NCI-H1694 (cell line): ENCODE results near the gene MGMT.

Experiments
- DNase-seq: peaks from one replicate; lab custom pipeline; 2025; lab: John Stamatoyannopoulos, UW

MGMT gene

DNA sequence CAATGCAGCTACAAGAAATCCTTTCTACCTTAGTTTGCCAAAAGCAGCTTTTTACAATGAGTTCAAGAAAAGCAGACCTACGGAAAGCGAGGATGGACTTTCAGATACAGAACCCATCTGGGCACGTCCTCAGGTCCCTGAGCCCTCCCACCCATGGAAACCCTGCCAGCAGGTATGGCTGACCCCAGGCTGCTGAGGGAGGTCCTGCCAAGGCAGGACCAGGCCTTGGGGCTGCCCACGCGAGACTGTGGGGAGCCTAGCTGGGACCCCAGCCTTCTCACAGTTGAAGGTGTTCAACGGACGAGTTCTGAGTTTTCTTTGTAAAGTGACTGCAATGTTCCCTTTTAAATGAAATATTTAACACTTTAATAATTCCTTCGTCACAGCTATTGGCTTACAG, 245.0 kb downstream of the MGMT start:
- no peak for DNase-seq

DNA sequence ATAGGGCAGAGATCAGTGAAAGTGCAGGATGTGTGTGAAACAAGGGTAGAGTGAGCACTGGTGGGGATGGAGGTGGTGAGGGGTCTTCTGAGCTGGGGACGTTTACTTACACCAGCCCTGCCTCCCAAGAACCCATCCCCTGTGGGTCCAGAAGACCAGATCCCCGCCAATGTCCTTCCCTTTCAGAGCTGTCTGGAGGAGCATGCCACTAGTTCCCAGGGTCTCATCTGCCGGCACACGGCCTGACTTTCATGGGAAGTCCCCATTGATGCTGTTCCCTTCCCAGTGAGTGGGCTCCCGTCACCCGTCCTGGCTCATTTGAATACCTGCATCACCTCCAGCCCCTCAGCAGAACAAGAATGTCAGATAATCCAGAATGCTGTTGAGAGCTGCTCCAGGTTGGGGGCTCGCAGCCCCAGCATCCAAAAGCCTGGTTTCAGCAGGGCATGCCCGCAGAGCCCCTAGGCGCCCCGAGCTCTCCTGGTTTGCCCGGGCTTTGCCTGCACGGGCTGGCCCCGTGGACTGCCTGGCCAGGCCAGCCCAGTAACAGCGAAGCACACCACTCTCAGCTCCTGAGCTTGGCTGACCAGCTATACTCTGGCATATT, 246.7 kb downstream of the MGMT start:
- DNase-seq: no peak

DNA sequence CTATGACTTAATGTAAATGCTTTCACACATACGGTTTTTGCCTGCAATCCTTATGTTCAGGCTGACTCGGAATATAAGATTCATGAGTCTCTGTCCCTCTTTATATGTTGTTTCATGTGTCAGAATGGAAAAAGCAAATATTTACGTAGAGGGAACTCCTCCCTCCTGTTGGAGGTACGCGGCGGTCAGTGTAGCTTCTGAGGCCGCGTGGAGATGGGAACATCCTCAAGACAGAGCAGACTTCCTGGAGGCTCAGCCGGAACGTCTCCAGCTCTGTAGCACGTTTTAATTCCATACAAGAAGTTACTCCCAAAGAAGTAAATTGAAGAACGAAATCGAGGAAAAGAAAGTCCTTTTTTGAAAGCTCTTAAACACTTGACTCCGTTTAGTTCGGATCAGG, 248.8 kb downstream of the MGMT start:
- no peak for DNase-seq

DNA sequence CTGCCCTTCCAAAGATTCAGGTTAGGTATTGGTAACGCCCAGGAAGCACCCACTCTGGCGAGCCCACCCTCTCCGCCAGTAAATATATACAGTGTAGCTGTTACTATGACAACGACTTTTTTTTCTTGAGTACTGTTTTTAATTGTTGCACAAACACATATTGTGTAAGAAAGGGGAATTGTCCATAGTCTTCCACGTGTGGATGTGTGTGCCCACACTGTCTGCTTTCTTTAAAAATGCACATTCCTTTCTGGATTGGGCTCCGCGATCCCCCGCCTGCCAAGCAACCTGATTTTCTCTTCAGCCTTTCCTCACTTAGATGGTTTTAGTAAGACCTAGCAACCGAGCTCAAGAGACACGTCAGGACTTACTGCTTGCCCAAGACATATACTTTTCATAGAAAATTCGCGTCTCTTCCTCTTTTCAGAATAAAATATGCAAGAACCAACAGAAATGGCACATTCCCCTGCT, 249.2 kb downstream of the MGMT start:
- no peak for DNase-seq

DNA sequence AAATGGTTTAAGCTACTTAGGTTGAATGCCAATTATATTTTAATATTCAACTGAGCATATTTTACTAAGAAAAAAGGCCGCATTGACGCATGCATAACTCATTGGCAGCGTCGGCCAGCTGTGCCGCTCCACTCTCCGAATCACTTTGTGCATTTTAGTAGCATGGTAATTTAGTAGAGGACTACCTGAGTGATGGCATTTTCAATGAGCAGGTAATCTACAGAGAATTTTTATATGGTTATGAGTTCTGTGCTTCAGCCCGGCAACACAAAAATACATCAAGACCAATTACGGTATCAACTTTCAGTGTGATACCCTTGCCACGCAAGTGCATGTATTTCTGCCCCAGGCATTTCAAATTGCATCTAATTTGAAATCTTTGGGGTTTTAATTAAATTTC, 249.8 kb downstream of the MGMT start:
- DNase-seq: no peak

DNA sequence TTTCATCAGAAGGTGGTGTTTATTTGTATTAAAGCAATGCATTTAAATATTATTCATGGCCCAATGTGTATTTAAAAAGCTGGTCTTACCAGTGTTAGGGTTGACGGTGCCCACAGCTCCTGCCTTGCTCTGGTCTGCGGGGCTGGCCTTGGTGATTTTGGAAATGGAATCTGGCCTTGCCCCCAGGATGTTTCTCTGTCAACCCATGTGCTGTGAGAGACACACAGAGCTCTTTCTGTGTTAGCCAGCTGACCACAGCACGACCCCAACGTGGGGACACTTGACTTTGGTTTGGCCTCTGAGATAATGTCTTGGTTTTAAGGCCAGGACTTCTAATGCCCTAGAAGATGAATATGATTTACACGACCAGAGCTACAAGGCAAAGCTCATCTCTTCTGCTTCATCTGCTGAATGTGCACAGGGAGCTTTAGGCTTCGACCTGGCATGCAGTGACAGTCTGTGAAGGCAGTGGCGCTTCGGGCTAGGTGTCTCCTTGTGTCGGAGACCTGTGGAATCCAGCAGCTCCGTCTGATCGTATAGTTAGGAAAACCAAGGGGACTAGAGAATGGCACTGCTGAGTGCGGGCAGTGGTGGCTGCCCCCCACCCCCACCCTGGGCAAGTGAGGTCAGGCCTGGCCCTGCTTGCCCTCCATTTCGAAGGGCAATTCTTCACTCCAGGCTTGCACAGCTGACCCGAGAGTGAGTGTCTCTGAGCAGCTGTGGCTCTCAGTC, 250.9 kb downstream of the MGMT start:
- no peak for DNase-seq

DNA sequence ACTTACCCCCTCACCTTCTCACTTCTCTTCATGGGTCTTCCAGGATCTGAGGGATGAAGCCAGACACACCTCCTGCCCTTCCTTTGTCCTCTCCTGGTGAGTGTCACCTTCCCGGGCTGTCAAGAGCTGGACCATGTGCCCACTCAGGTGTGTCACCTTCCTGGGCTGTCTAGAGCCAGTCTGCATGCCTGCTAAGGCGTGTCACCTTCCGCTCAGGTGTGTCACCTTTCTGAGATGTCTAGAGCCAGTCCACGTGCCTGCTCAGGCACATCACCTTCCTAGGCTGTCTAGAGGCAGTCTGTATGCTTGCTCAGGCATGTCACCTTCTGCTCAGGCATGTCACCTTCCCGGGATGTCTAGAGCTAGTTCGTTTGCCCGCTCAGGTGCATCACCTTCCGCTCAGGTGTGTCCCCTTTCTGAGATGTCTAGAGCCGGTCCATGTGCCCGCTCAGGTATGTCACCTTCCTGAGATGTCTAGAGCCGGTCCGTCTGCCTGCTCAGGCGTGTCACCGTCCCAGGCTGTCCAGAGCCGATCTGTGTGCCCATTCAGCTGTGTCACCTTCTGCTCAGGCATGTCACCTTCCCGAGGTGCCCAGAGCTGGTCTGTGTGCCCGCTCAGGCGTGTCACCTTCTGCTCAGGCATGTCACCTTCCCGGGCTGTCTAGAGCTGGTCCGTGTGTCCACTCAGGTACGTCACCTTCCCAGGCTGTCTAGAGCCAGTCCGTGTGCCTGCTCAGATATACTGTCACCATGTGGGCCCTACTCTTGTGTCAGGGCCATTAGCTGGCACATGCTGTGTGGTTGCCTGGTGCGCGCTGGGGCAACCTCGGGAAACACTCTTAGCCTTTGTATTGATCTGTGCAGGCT, 251.7 kb downstream of the MGMT start:
- DNase-seq: no peak

DNA sequence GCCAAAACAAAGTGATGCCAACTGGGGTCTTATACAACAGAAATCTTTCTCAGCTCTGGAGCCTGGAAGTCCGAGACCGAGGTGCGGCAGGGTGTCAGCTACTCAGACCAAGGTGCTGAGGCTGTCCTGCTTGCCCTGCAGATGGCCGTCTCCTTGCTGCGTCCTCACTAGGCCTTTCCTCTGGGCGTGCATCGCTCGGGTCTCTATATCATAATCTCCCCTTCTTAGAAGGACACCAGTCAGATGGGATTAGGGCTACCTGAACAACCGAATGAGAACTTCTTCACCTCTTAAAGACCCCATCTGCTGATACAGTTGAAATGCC, 252.3 kb downstream of the MGMT start:
- no peak for DNase-seq

DNA sequence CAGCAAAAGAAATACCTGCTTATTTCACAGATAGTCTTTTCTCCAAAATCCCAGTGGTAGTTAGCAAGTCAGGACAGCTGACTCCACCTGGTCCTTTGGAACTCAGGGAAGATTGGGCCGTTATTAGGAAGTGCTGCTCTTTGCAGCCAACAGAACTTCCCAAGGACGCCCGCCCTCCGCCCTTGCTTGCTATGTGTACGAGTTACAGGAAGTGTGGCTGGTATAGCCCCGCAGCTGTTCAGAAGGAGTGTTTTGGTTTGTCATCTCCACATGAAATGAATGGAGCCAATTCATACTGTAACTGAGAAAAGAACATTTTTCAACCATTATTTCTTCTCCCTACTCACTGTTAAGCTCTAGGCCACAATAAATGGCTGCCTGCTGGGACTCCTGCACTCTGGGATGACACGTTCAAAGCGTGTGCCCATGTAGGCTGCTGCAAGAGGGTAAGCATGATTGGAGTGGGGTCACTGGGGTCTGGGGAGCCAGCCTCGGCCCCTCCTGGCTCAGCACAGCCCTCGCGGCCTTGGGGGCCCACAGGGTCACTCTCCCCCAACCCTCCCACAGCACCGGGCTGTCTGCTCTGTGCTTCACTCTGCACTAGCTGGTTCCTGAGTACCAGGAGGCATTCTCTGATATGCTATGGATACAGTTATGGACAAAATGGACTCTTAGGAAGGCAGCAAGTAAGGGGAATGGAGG, 253.0 kb downstream of the MGMT start:
- no peak for DNase-seq

DNA sequence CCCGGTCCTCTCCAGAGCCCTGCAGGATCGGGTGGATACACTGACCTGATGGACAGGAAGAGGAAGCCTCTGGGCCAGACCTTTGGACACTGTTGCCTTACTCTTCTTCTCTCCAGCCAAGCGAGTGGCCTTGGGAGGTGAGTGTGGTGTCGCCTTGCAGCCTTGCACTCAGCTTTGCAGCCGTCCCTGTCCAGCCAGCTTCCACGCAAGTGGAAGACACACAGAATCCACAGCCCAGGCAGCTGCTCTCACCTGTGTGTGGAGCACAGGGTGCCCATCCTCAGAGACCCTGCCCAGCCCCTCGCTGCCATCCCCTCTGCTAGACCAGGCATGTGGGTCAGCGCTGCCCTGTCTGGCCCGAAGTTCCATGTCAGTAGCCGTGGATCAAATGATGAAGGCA, 258.0 kb downstream of the MGMT start:
- no peak for DNase-seq

DNA sequence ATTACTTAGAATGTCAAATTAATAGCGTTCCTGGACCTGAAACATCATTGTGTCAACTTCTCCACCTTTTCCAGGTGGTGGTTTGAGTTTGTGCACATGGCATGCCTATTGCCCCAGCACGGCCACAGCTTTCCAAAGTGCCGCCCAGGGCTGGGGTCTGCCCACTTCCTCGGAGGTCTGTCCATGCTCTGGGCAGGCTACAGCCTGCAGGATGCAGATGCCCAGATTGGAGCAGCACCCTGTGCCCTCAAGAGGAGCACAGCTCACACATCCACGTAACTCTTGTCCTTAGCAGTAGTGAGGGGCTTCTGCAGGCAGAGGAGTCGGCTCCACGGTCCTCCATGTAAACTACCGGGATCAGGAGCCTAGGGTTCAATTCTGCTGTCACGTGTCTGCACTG, 258.4 kb downstream of the MGMT start:
- no peak for DNase-seq

DNA sequence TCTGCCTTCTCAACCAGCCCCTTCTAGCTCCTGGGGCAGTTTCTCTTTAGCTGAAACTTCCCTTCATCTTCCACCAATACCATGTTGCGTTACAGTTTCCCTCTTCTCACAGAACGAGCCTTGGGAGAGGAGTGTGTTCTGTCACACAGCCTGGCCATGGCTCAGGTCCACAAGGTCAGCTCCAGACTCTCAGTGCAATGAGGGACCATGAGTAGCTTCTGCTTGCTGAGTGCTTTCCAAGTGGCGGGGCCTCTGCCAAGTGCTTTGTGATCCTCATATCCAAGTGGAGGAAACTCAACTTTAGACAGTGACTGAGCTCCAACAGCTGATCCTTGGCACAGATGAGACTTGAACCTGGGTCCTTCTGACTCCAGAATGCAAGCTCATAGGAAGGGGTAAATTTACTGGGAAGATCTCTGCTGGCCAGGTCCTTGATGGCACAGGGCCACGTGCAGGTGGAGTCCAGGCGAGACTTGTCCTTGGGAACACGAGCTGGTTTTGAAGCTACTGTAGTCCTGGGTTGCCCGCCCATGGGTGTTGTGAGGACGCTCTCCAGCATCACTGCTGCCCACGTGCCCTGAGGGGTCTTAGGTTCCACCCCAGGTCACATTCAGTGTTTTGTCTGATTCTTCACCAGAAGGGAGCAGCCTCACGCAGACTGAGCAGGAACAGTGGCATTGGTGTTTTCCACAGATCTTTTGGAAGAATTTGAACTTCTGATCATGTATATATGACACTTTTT, 259.0 kb downstream of the MGMT start:
- no peak for DNase-seq

DNA sequence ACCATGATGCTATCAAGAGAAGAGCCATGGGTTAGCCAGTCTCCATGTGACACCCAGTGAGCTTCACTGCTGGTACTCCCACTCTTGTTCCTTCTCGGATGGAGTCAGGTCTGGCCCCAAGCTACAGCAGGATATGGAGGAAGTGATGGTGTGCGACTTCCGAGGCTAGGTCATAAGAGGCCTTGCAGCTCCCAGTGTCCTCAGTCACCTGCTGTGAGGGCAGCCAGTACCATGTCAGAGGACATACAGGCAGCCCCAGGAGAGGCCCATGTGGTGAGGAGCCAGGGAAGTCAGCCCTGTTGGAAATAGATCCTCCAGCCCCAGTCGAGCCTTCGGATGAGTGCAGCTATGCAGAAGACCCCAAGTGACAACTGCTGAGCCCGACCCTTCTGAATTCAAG, 260.0 kb downstream of the MGMT start:
- DNase-seq: no peak

DNA sequence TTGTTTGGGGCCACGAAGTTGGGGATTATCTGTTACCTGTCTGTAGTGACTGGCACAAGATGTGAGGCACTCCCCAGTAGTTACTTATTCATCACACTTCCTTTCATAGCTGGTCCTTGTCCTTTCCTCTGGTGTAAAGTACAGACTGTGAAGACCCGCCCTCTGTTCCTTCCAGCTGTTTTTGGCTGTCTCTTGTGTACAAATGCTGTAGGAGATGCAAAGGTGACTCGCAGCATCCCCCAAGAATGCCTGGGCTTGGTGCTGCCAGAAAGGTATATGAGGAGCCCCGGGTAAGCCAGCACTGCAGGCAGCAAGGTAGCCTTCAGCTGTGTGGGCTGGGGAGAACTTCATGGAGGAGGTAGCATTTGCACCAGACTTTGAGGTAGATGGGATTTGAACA, 260.5 kb downstream of the MGMT start:
- no peak for DNase-seq

DNA sequence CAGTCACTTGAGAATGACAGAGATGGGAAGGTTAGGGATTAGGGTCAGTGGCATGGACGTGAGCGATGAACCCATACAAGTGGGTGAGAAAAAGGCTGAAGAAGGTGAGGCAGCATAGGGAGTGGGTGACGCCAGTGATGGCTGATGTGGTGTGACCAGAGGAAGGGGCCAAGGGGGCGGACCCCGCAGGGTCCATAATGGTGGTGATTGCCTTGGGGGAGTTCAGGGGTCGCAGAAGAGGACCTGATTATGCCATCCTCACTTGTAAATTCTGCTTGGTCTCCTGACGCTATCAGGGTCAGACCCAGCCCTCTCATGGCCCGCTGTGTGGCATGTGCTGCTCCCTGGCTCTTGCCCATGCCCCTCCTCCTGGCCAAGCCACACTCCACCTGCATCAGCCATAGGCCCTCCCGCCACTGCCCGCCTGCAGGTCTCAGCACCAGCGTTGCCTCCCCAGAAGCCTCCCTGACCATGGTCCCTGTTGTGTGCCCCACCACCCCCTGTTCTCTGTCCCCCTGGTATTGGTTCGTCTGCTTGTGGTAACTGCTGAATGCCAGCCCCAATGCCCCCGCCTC, 261.3 kb downstream of the MGMT start:
- no peak for DNase-seq

DNA sequence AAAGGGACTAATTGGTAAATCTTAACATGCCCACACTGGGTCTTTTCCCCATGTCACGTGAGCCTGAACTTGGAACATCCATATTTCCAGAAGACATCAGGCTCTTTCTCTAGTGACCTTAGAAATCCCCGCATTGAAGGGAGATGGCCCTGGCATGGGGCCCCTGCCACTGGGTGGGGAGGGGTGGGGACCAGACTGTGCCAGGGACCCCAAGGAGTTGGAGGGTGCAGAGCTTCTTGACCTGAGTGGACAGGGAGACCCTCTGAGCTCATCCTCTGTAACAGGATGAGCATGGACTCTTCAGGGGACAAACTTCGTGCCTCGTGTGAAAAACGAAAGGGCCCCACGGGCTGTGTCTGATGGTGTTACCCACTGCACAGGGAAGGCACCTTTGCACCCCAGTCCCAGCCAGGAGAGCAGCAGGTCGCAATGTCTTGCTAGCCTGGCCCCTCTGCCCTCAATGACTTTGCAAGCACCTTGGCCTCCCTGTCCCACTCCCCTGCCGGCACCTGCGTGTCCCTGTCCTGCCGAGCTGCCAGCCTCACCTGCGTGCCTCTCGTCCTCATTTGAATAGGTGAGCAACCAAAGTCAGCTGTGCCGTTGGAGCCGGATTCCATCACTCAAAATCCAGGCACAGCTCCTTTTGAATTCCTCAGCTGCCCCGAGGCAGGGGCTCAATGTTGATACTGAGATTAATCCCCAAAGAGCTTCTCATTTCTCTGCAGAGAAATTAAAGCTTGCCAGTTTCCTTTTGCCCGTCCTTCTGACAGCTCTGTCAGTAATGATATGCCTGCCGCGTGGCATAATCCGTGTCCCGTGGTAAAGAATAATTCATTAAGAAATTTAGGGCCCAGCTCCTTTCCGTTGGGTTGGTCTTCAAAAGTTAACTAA, 262.1 kb downstream of the MGMT start:
- DNase-seq: no peak

DNA sequence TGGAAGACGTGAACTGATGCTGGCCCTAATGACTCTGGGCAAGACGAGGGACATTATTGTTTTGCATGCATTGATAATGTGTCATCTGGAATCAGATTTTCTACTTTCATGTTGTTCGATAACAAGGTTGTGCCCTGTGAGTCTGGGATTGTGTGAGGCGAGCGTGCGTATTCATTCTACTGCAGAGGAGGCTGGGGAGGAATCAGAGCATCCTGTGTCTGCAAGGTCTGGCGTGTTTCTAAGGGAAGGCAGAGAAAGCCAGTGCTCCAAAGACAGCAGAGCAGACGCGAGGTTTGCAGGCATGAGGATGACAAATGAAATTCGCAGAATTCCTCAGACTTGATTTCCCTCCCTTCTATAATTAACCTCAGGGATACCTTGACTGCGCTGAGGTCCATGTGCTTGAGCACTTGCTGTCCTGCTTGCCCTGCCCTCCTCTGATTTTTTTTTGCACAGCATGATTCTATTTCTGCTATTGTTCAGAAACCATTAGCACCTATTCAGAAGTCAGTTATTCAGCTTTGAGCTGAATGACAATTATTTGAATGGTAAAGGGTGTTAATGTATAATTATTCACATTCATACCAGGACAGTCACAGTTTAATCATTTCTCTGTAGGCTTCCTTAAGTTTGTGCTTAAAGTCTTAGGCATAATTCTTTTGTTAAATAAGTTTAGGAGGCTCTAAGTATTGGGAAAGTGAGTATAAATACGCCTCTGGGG, 263.4 kb downstream of the MGMT start:
- no peak for DNase-seq

DNA sequence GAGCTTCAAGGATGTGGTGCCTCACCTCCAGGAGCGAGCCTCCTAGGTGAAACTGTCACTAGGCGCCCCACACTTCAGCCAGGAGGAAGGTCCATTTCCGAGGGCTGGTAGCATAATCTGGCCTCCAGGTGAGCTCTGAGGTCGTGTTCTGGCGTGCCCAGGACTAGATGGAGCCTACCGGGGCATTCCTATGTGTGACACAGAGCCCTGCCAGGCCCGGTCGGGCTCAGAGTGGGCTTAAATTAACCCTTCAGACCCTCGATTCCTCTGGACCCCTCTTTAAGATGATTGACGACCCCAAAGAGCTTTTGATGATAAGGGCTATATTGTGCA, 263.9 kb downstream of the MGMT start:
- DNase-seq: no peak

DNA sequence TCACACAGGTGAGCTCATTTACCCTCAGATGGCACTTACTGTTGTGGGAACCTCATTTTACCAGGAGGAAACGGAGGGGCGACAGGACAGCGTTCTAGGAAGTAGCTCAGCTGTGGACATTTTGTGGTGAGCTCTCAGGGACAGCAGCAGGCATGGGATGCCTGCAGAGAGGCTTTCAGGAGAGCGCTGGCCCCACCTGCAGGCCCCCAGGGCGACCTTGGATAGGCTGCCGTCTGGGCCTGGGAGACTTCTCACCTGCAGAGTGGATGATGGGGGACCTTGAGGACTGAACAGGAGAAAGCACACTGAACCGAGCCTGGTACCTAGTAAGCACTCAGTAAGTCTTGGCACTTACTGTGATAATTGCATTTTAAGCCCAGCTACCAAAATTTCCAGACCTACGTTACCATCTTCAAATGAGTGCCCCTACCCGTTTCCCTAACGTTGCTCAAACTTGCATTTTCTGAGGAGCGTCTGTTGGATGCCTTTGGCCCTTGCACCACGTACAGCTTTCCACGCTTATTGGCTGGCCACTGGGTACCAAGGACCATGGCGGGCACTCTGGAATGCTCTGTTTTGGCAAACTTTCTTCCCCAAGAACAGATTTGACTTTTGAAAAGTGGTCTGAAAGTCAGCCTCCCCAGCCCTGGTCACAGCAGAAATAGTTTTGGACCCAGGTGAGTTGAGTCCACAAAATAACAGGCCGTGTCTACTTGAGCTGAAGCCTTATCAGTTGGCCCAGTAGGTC, 273.7 kb downstream of the MGMT start:
- DNase-seq: no peak
